IPS-NIHi7 (cell line): Measurements from ENCODE around the gene ZMYM3.
"Not testable (repeated sequence)": the region's sequence is repeated elsewhere in the genome, so short reads cannot be mapped to it uniquely, and the experiment has no call there.

Experiments used
- DNase-seq: peaks from one replicate; pipeline ENCODE4 v3.0.0; 2012; ENCODE audit warnings: mixed read lengths; ENCODE audit errors: extremely low spot score

Gene ZMYM3

GRCh38 chrX:71254092-71254963 lies at the start of gene ZMYM3:
ZMYM3 (minus strand) TSS chrX:71254140; CDS start chrX:71253255, 885 bp downstream.
- peak; percentile 86 for DNase-seq

GRCh38 chrX:71302461-71303213 lies 48.7 kb upstream of the ZMYM3 start:
- no peak for DNase-seq

GRCh38 chrX:71301195-71301924 lies 47.4 kb upstream of the ZMYM3 start, which contains the start of gene ITGB1BP2:
ITGB1BP2 (plus strand) TSS chrX:71301750; CDS start chrX:71301807, 57 bp downstream.
- DNase-seq: no peak

GRCh38 chrX:71300495-71300894 lies 46.6 kb upstream of the ZMYM3 start:
- DNase-seq: not testable (repeated sequence)

GRCh38 chrX:71300064-71300463 lies 46.1 kb upstream of the ZMYM3 start:
- not testable (repeated sequence) for DNase-seq

GRCh38 chrX:71298119-71298518 lies 44.2 kb upstream of the ZMYM3 start:
- DNase-seq: no peak

- no peak for DNase-seq
These were observed 42.9 kb upstream of the ZMYM3 start for GRCh38 chrX:71296806-71297205.

- no peak for DNase-seq
These were observed 38.9 kb upstream of the ZMYM3 start for GRCh38 chrX:71292669-71293365.

GRCh38 chrX:71291381-71291780 lies 37.4 kb upstream of the ZMYM3 start:
- no peak for DNase-seq

- DNase-seq: no peak
These were observed 32.0 kb upstream of the ZMYM3 start for GRCh38 chrX:71285929-71286328.

GRCh38 chrX:71283403-71284143 lies 29.6 kb upstream of the ZMYM3 start, which contains the start of gene NONO:
NONO (plus strand) TSS chrX:71283635; CDS start chrX:71290638, 7,003 bp downstream.
- peak; percentile 82 for DNase-seq

GRCh38 chrX:71282514-71283402 lies 28.8 kb upstream of the ZMYM3 start:
- DNase-seq: no peak

- not testable (repeated sequence) for DNase-seq
These were observed 27.4 kb upstream of the ZMYM3 start for GRCh38 chrX:71281300-71281699.

- not testable (repeated sequence) for DNase-seq
These were observed 18.4 kb upstream of the ZMYM3 start for GRCh38 chrX:71272313-71272712.

GRCh38 chrX:71269801-71270395 lies 16.0 kb upstream of the ZMYM3 start:
- DNase-seq: no peak

GRCh38 chrX:71268624-71269023 lies 14.7 kb upstream of the ZMYM3 start:
- DNase-seq: not testable (repeated sequence)

- no peak for DNase-seq
These were observed 2.9 kb upstream of the ZMYM3 start for GRCh38 chrX:71256856-71257255.

GRCh38 chrX:71256051-71256450 lies 2.1 kb upstream of the ZMYM3 start:
- no peak for DNase-seq
